Spleen (tissue), 11 donors: ENCODE results near the gene CDADC1. TPM values are rescaled to one million over a fixed set of nuclear protein-coding genes. Genes with fewer than 3 reads are reported as not detected.
"Not testable (repeated sequence)": the region's sequence is repeated elsewhere in the genome, so short reads cannot be mapped to it uniquely, and the experiment has no call there.

Source experiments
- DNase-seq: peaks from one replicate; pipeline ENCODE4 v3.0.0-alpha.2; 2020
- H3K27ac ChIP-seq, 8 donors: fragments of 200-600 bp; sonication (generic) in 7 of 8; 1 replicate in 4 of 8; 2 replicates in 4 of 8; pipeline versions ENCODE4 v1.5.0 to v1.8.0; 2016 to 2021; ENCODE audit warnings: inconsistent platforms in 4 of 8, mild to moderate bottlenecking in 4 of 8, moderate library complexity in 1 of 8
- H3K27me3 ChIP-seq, 7 donors: fragments of 200-600 bp; sonication (generic) in 6 of 7; replicated peaks in 1 of 7; 1 replicate in 4 of 7; 2 replicates in 3 of 7; pipeline versions ENCODE4 v1.5.0 to v1.8.0; 2016 to 2021; ENCODE audit warnings: inconsistent platforms in 3 of 7, mild to moderate bottlenecking in 1 of 7
- H3K36me3 ChIP-seq, 6 donors: fragments of 200-600 bp; sonication (generic) in 5 of 6; 1 replicate in 4 of 6; 2 replicates in 2 of 6; pipeline versions ENCODE4 v1.5.0 to v1.8.0; 2016 to 2021; ENCODE audit warnings: inconsistent platforms in 2 of 6
- H3K4me1 ChIP-seq, 6 donors: fragments of 200-600 bp; sonication (generic) in 5 of 6; 1 replicate in 3 of 6; 2 replicates in 3 of 6; pipeline versions ENCODE4 v1.5.0 to v1.8.0; 2016 to 2021; ENCODE audit warnings: inconsistent platforms in 3 of 6
- H3K4me3 ChIP-seq, 8 donors: fragments of 200-600 bp; sonication (generic) in 7 of 8; 1 replicate in 4 of 8; 2 replicates in 4 of 8; pipeline versions ENCODE4 v1.5.0 to v1.8.0; 2016 to 2021; ENCODE audit warnings: inconsistent platforms in 4 of 8, mild to moderate bottlenecking in 4 of 8, moderate library complexity in 2 of 8
- H3K9me3 ChIP-seq, 8 donors: fragments of 200-600 bp; sonication (generic) in 7 of 8; 1 replicate in 4 of 8; 2 replicates in 4 of 8; pipeline versions ENCODE4 v1.5.0 to v1.8.0; 2016 to 2021; ENCODE audit warnings: inconsistent platforms in 4 of 8
- CTCF ChIP-seq, 11 experiments: fragments of 200-600 bp in 7 of 11; fragments of 450-650 bp in 4 of 11; sonication (generic) in 4 of 11; IDR thresholded peaks in 8 of 11; conservative IDR thresholded peaks in 3 of 11; 1 replicate in 7 of 11; 2 replicates in 4 of 11; pipeline versions ENCODE4 v1.4.0 to v1.8.0; 2016 to 2021; ENCODE audit warnings: antibody characterized with exemption in 11 of 11, inconsistent platforms in 4 of 11, mild to moderate bottlenecking in 1 of 11
- POLR2A ChIP-seq, 3 donors: fragments of 450-650 bp; IDR thresholded peaks; one replicate each; pipeline ENCODE4 v1.5.1; 2017; ENCODE audit warnings: antibody characterized with exemption in 3 of 3, mild to moderate bottlenecking in 1 of 3
- POLR2AphosphoS5 ChIP-seq, 3 donors: sonication (generic); formaldehyde crosslinking; IDR thresholded peaks; one replicate each; pipeline ENCODE4 v1.5.1; 2017; ENCODE audit warnings: antibody characterized with exemption in 3 of 3
- WGBS, 5 donors: extraction: QIAGEN DNeasy Blood & Tissue Kit in 3 of 5; methylation state at CpG; one replicate each; pipeline versions ENCODE4 v1.1.5 to v1.1.7; 2013 to 2018; 5-methylcytosine and 5-hydroxymethylcytosine counted together
- intact Hi-C: fragments of 100-400 bp; cut with DNase I; formaldehyde crosslinking; loops from one replicate; pipeline ENCODE4 v1.15.0; 2023; ENCODE audit warnings: low total_unique reads
- polyA plus RNA-seq, 3 donors: library from polyadenylated mRNA; stranded (reverse); fragments of 200-250 nt; gene quantifications; one replicate each; pipeline ENCODE4 v1.2.1, GENCODE V29; 2013
- total RNA-seq, 7 donors: library from RNA; depleted of rRNA in 3 of 7; stranded (reverse); fragments of >200 nt in 3 of 7; fragmentation: NEBNext Ultra II Directional in 4 of 7; extraction: Animal tissue kit (Norgen Biotek cat#: 25700) in 4 of 7; gene quantifications; one replicate each; pipeline versions ENCODE4 v1.1.0 to v1.2.1, GENCODE V29; 2016 to 2021
- donor health status: healthy with polysubstance abuse.
- donor health status: DM: no; HTN: no; CAD: no; lungs with moderate emphysema.
- donor health status: DM: no; HTN: no; CAD: no.
- donor health status: Bipolar disorder and iron deficiency.
- donor health status: healthy.
- donor health status: DM: no; HTN: no; CAD: no.
- donor health status: DM: yes; HTN: yes; CAD: no.

CDADC1 gene
- total and polyA plus RNA-seq, 10 donors, result 3.3 to 15.5 (median 10.8) TPM

- DNase-seq, result no peak
- TF ChIP-seq CTCF (IDR thresholded peaks at IDR 0.05 in 8 of 11, conservative IDR thresholded peaks at IDR 0.05 in 3 of 11) (no peak), POLR2AphosphoS5 (IDR thresholded peaks at IDR 0.05) (no peak), POLR2A (IDR thresholded peaks at IDR 0.05) (no peak)
- intact Hi-C loops, result no loop called here
- WGBS, 5 donors, result 85 to 100% (median 92%) methylated on average over 1 of the region's 1 CpG
- no peak overlapping the region for H3K4me3 ChIP-seq
- H3K9me3 ChIP-seq, result no peaks in the 10 kb centered on the region
- H3K36me3 ChIP-seq, result peaks cover 0 to 85% (median 13%) of the 10 kb centered on the region in 6 donors
- H3K27ac ChIP-seq, result no peak overlapping the region
- H3K4me1 ChIP-seq, result peaks cover 0 to 4% (median 0%) of the 10 kb centered on the region in 6 donors
- no peaks in the 10 kb centered on the region for H3K27me3 ChIP-seq
Observed at GRCh38 chr13:49287995-49288394, 40.3 kb downstream of the CDADC1 start.

- H3K9me3 ChIP-seq, result no peaks in the 10 kb centered on the region
- no peak for DNase-seq
- H3K27me3 ChIP-seq, result no peaks in the 10 kb centered on the region
- no peak overlapping the region for H3K27ac ChIP-seq
- TF ChIP-seq POLR2AphosphoS5 (IDR thresholded peaks at IDR 0.05) (no peak), CTCF (IDR thresholded peaks at IDR 0.05 in 8 of 11, conservative IDR thresholded peaks at IDR 0.05 in 3 of 11) (no peak), POLR2A (IDR thresholded peaks at IDR 0.05) (no peak)
- H3K4me3 ChIP-seq, result no peak overlapping the region
- intact Hi-C loops, result no loop called here
- peaks cover 0 to 4% (median 0%) of the 10 kb centered on the region in 6 donors for H3K4me1 ChIP-seq
- H3K36me3 ChIP-seq, result peaks cover 0 to 88% (median 15%) of the 10 kb centered on the region in 6 donors
Observed at GRCh38 chr13:49288458-49288857, 40.7 kb downstream of the CDADC1 start.

DNA sequence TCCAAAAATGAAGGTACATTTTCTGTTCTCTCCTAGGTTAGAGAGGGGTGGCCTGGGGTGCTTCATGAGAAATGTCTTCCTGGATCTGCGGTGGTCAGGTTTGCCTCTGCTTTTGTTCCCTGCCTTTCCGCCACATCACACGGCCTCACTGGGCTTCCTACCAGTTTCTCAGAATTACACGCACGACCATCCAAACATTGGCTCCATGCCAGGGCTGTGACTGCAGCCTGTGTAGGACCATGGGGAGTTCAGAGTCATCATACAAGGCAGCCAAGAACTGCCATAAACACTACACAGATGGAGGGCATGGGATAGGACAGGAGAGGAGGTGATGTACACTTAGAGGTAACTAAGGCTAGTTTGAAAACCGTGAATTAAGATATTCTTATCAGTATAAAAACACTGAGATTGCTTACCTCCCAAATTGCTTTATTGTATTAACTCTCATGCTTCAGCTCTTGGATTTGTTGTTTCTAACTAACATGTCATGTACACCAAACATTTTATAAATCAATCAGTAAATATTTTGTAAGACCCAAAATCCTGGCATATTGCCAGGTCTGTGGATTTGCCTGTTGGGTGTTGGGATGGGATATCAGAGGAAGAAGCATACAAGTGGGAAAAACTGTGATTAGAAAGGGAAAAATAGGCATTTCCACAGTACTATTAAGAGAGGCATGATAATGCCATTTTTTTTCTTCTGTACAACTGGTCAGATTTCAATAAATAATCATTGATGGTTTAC lies 45.2 kb downstream of the CDADC1 start:
- Histone ChIP-seq H3K27ac (no peak overlapping the region), H3K27me3 (no peaks in the 10 kb centered on the region), H3K9me3 (no peaks in the 10 kb centered on the region), H3K36me3 (peaks cover 0 to 100% (median 7%) of the 10 kb centered on the region in 6 donors), H3K4me1 (peaks cover 0 to 4% (median 0%) of the 10 kb centered on the region in 6 donors), H3K4me3 (no peak overlapping the region)
- no peak for DNase-seq
- TF ChIP-seq POLR2A (IDR thresholded peaks at IDR 0.05) (no peak), POLR2AphosphoS5 (IDR thresholded peaks at IDR 0.05) (peak in 2 of 3 donors; percentile 30 to 61), CTCF (IDR thresholded peaks at IDR 0.05 in 8 of 11, conservative IDR thresholded peaks at IDR 0.05 in 3 of 11) (no peak)
- WGBS, 5 donors, result 36 to 48% (median 43%) methylated on average over 6 of the region's 6 CpGs
- intact Hi-C loops, result no loop called here

- H3K4me1 ChIP-seq, H3K27ac ChIP-seq, H3K27me3 ChIP-seq, H3K9me3 ChIP-seq, H3K4me3 ChIP-seq, intact Hi-C loops, DNase-seq: not testable (repeated sequence)
- peaks cover 0 to 93% (median 7%) of the 10 kb centered on the region in 6 donors for H3K36me3 ChIP-seq
- 94 to 98% (median 96%) methylated on average over 6 of the region's 6 CpGs for WGBS, 5 donors
Observed at GRCh38 chr13:49294723-49295122, 47.0 kb downstream of the CDADC1 start.
